AG04449 (cell line): ENCODE data around the gene VPS13C.

Experiments
- CTCF ChIA-PET: fragments of 350-600 bp; formaldehyde crosslinking; extraction: SDS; loops from one replicate; lab custom pipeline; 2021; ENCODE audit warnings: antibody characterized with exemption; lab: Yijun Ruan, JAX
- POLR2A ChIA-PET: fragments of 400-600, 350-600 bp; formaldehyde crosslinking; extraction: SDS; loops from one replicate; lab custom pipeline; 2020; ENCODE audit warnings: antibody characterized with exemption, inconsistent platforms; lab: Yijun Ruan, JAX
- DNase-seq: peaks from one replicate; pipeline ENCODE4 v3.0.0-alpha.2; 2010; ENCODE audit warnings: low read depth, low spot score
- H3K4me3 ChIP-seq: 2 replicates; pipeline ENCODE4 v1.5.1; 2011; ENCODE audit warnings: low read depth, mild to moderate bottlenecking, control low read depth, low read length
- CTCF ChIP-seq: IDR thresholded peaks from one replicate; pipeline ENCODE4 v1.5.1; 2011; ENCODE audit warnings: mild to moderate bottlenecking, moderate library complexity, low read length, control low read depth, inconsistent platforms; ENCODE audit not compliant: insufficient read depth; ENCODE audit errors: missing control alignments

The VPS13C gene

GRCh38 chr15:62047282-62047827 is 12.9 kb downstream of the VPS13C start:
- DNase-seq = no peak
- CTCF ChIA-PET = interaction anchor here (1.8 kb wide), 1 partner anchor 14 kb away, joined by 6 read pairs; the partner anchor contains the start of gene VPS13C
- POLR2A ChIA-PET = no interaction called here

GRCh38 chr15:62046078-62046743 is 14.0 kb downstream of the VPS13C start:
- POLR2A ChIA-PET = no interaction called here
- no peak overlapping the region for H3K4me3 ChIP-seq
- CTCF ChIA-PET = interaction anchor here (1.8 kb wide), 1 partner anchor 15 kb away, joined by 6 read pairs; the partner anchor contains the start of gene VPS13C
- no peak for TF ChIP-seq CTCF
- no peak for DNase-seq

More at GRCh38 chr15:62047282-62047827, 12.9 kb downstream of the VPS13C start:
- TF ChIP-seq CTCF = no peak
- no peak overlapping the region for H3K4me3 ChIP-seq

- POLR2A ChIA-PET = no interaction called here
- H3K4me3 ChIP-seq = no peak overlapping the region
- CTCF ChIA-PET = interaction anchor here (1.5 kb wide), 2 partner anchors 10 to 25 kb away, joined by 4 to 5 read pairs; partner anchors contain the start of gene VPS13C
- peak; percentile 28 for DNase-seq
- TF ChIP-seq CTCF = no peak
These were observed 24.9 kb downstream of the VPS13C start for GRCh38 chr15:62035256-62035924.

DNA sequence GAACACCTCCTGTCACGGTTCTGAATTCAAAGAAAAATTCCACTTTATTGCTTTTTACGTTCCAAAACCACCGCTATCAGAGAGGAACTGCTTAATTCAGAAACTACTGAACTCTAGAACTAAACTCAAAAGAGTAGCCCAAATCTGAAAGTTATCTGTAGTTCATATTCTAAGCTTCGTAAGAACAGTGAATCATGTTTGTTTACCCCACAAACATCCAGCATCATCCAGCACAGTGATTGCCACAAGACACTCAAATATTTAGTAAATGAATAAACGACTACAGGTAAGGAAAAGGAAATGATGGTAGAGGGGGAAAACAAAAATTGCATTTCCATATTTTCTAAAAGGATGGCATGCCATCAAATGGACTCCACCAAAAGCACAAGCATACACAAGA is 32.3 kb downstream of the VPS13C start:
- CTCF ChIA-PET = interaction anchor here (1.7 kb wide), 1 partner anchor 33 kb away, joined by 4 read pairs; no protein-coding TSS in a partner anchor
- TF ChIP-seq CTCF = no peak
- no peak overlapping the region for H3K4me3 ChIP-seq

GRCh38 chr15:62027263-62027565 is 33.0 kb downstream of the VPS13C start:
- no peak for DNase-seq
- H3K4me3 ChIP-seq = no peak overlapping the region
- CTCF ChIA-PET = interaction anchor here (1.7 kb wide), 1 partner anchor 34 kb away, joined by 4 read pairs; no protein-coding TSS in a partner anchor
- POLR2A ChIA-PET = no interaction called here
- TF ChIP-seq CTCF = no peak

More for the DNA sequence above, 32.3 kb downstream of the VPS13C start:
- no peak for DNase-seq
- POLR2A ChIA-PET = no interaction called here
